HepG2 (cell line): Measurements from ENCODE around the gene ZER1. TPM values are rescaled to one million over a fixed set of nuclear protein-coding genes. Genes with fewer than 3 reads are reported as not detected.
A peak's percentile ranks its signal among the peaks of the same experiment; 100 is the strongest.

Experiments
- ATAC-seq: fragments of 200-7000 bp; cut with Tn5 transposase; 3 replicates; pipeline ENCODE4 v1.9.1; 2020; ENCODE audit warnings: mild to moderate bottlenecking, moderate library complexity
- BruUV-seq: library from RNA; stranded (reverse); fragments of 400-500 nt; replicated peaks from 2 replicates; lab custom pipeline; 2021; lab: Mats Ljungman, UMichigan
- CTCF ChIA-PET: fragments of 300-600 bp; formaldehyde crosslinking; extraction: SDS; loops from one replicate; lab custom pipeline; 2021; ENCODE audit warnings: low total read pairs, inconsistent platforms, low intra/inter-chr PET ratio; lab: Yijun Ruan, JAX
- POLR2A ChIA-PET: fragments of 350-600 bp; sonication (Branson Sonifier 250); formaldehyde crosslinking; loops from one replicate; lab custom pipeline; 2020; ENCODE audit warnings: antibody characterized with exemption, inconsistent platforms; lab: Yijun Ruan, JAX
- DNase-seq: peaks from one replicate; pipeline ENCODE4 v3.0.0-alpha.2; 2015; ENCODE audit warnings: low spot score
- FAIRE-seq: peaks from 3 replicates; lab custom pipeline; 2011; peaks lifted over from hg19 to GRCh38; lab: Jason Lieb, UNC
- H2AFZ ChIP-seq: one replicate; pipeline ENCODE4 v1.6.1; 2011; ENCODE audit warnings: low read length, inconsistent platforms
- H3K27ac ChIP-seq: fragments of 300-600 bp; 3 replicates; pipeline ENCODE4 v1.8.0; 2011; ENCODE audit warnings: mixed run types, mild to moderate bottlenecking, mixed read lengths, low read length, inconsistent platforms; ENCODE audit not compliant: insufficient read depth; ENCODE audit errors: extremely low read length
- H3K27me3 ChIP-seq, 2 experiments: fragments of 200-600 bp in 1 of 2; 2 replicates in 1 of 2; 3 replicates in 1 of 2; pipeline versions ENCODE4 v1.6.0 to v1.8.0; 2011; ENCODE audit warnings: low read length in 2 of 2, mild to moderate bottlenecking in 2 of 2, moderate library complexity in 2 of 2, inconsistent platforms in 1 of 2; ENCODE audit not compliant: insufficient read depth in 2 of 2, control insufficient read depth in 1 of 2
- H3K36me3 ChIP-seq, 2 experiments: fragments of 200-600 bp in 1 of 2; replicated peaks in 1 of 2; 2 replicates in 1 of 2; 3 replicates in 1 of 2; pipeline versions ENCODE4 v1.5.1 to v1.8.0; 2011; ENCODE audit warnings: low read length in 2 of 2, inconsistent platforms in 1 of 2; ENCODE audit not compliant: insufficient read depth in 2 of 2, control insufficient read depth in 1 of 2
- H3K4me1 ChIP-seq: 2 replicates; pipeline ENCODE4 v1.5.1; 2012; ENCODE audit warnings: low read length, inconsistent platforms; ENCODE audit not compliant: insufficient read depth
- H3K4me2 ChIP-seq: 2 replicates; pipeline ENCODE4 v1.6.0; 2011; ENCODE audit warnings: low read depth, low read length, inconsistent platforms
- H3K4me3 ChIP-seq, 3 experiments: fragments of 200-600 bp in 1 of 3; sonication (generic), shearing (Covaris generic) in 1 of 3; replicated peaks in 1 of 3; 2 replicates each; pipeline ENCODE4 v1.5.1; 2011 to 2016; ENCODE audit warnings: low read length in 3 of 3, inconsistent platforms in 2 of 3, low read depth in 2 of 3, mild to moderate bottlenecking in 2 of 3, control low read depth in 1 of 3, mixed read lengths in 1 of 3; ENCODE audit not compliant: insufficient read depth in 1 of 3
- H3K79me2 ChIP-seq: one replicate; pipeline ENCODE4 v1.6.1; 2011; ENCODE audit warnings: low read length, inconsistent platforms; ENCODE audit not compliant: insufficient read depth
- H3K9ac ChIP-seq: 2 replicates; pipeline ENCODE4 v1.6.0; 2011; ENCODE audit warnings: mild to moderate bottlenecking, low read depth, low read length, inconsistent platforms; ENCODE audit not compliant: insufficient read depth
- H3K9me3 ChIP-seq: 2 replicates; pipeline ENCODE4 v1.5.1; 2012; ENCODE audit warnings: mild to moderate bottlenecking, low read length
- H4K20me1 ChIP-seq: 2 replicates; pipeline ENCODE4 v1.6.0; 2011; ENCODE audit warnings: inconsistent platforms, mild to moderate bottlenecking, low read length, moderate library complexity; ENCODE audit not compliant: insufficient read depth
- AGO1 ChIP-seq: fragments of 200-400 bp; formaldehyde crosslinking; IDR thresholded peaks from 2 replicates; pipeline ENCODE4 v1.6.1; 2017; ENCODE audit warnings: mild to moderate bottlenecking, low read depth, low read length, moderate library complexity; ENCODE audit not compliant: poor library complexity, severe bottlenecking
- ATAD3A ChIP-seq: sonication (generic); formaldehyde crosslinking; IDR thresholded peaks from 2 replicates; pipeline ENCODE4 v1.4.0; 2020; ENCODE audit warnings: missing genetic modification reagents
- ATF4 ChIP-seq, 2 experiments: fragments of 450-650 bp in 1 of 2; sonication (generic) in 1 of 2; formaldehyde crosslinking; IDR thresholded peaks; 2 replicates each; pipeline versions ENCODE4 v1.5.0 to v1.8.0; 2020 to 2022; ENCODE audit warnings: mild to moderate bottlenecking in 1 of 2, missing genetic modification reagents in 1 of 2
- IKZF1 ChIP-seq: fragments of 450-650 bp; IDR thresholded peaks from 2 replicates; pipeline ENCODE4 v1.7.1; 2016
- KLF12 ChIP-seq: sonication (generic); formaldehyde crosslinking; IDR thresholded peaks from 2 replicates; pipeline ENCODE4 v1.4.0; 2020; ENCODE audit warnings: missing genetic modification reagents, borderline replicate concordance
- PAF1 ChIP-seq: IDR thresholded peaks from 2 replicates; pipeline ENCODE4 v1.6.1; 2016; ENCODE audit warnings: missing genetic modification reagents, missing compliant biosample characterization
- PBX2 ChIP-seq: IDR thresholded peaks from 2 replicates; pipeline ENCODE4 v1.6.1; 2016; ENCODE audit warnings: control low read depth
- POLR2G ChIP-seq: fragments of 200-400 bp; formaldehyde crosslinking; IDR thresholded peaks from 2 replicates; pipeline ENCODE4 v1.6.1; 2018; ENCODE audit warnings: mild to moderate bottlenecking, low read depth, low read length, moderate library complexity
- TBX3 ChIP-seq: fragments of 450-650 bp; IDR thresholded peaks from 2 replicates; pipeline ENCODE4 v1.6.1; 2017; ENCODE audit warnings: antibody characterized with exemption, mild to moderate bottlenecking, inconsistent platforms, borderline replicate concordance
- UBTF ChIP-seq: sonication (generic); formaldehyde crosslinking; IDR thresholded peaks from 2 replicates; pipeline ENCODE4 v1.4.0; 2020; ENCODE audit warnings: mild to moderate bottlenecking, missing genetic modification reagents
- ZBTB37 ChIP-seq: sonication (generic); formaldehyde crosslinking; IDR thresholded peaks from 2 replicates; pipeline ENCODE4 v1.4.0; 2020; ENCODE audit warnings: mild to moderate bottlenecking, missing genetic modification reagents
- ZFAT ChIP-seq: sonication (generic); formaldehyde crosslinking; conservative IDR thresholded peaks from 2 replicates; pipeline ENCODE4 v1.8.1; 2023; ENCODE audit warnings: missing genetic modification reagents, inconsistent platforms
- ZNF468 ChIP-seq: sonication (generic); formaldehyde crosslinking; IDR thresholded peaks from 2 replicates; pipeline ENCODE4 v1.8.0; 2022; ENCODE audit warnings: mild to moderate bottlenecking, moderate library complexity, missing genetic modification reagents
- ZNF564 ChIP-seq: sonication (generic); formaldehyde crosslinking; IDR thresholded peaks from 2 replicates; pipeline ENCODE4 v1.8.1; 2023; ENCODE audit warnings: mild to moderate bottlenecking, missing genetic modification reagents
- ZNF780A ChIP-seq: sonication (generic); formaldehyde crosslinking; IDR thresholded peaks from 2 replicates; pipeline ENCODE4 v1.8.0; 2022; ENCODE audit warnings: mild to moderate bottlenecking, missing genetic modification reagents, moderate library complexity
- ZNF850 ChIP-seq: sonication (generic); formaldehyde crosslinking; conservative IDR thresholded peaks from 2 replicates; pipeline ENCODE4 v1.9.0; 2021; ENCODE audit warnings: mild to moderate bottlenecking, missing genetic modification reagents
- WGBS: methylation state at CpG from one replicate; pipeline ENCODE4 v1.1.6; 2017; ENCODE audit warnings: low lambda C conversion rate; 5-methylcytosine and 5-hydroxymethylcytosine counted together
- in situ Hi-C: cut with HindIII; loops from 2 replicates; pipeline ENCODE4 v1.10.0; 2017; ENCODE audit warnings: low pct_unique_long_range_greater_than_20kb; ENCODE audit not compliant: extremely low pct_ligation_motif_present
- intact Hi-C: fragments of 100-400 bp; cut with micrococcal nuclease; formaldehyde crosslinking; loops from one replicate; pipeline ENCODE4 v1.10.0; 2022; ENCODE audit not compliant: unreplicated experiment
- polyA plus RNA-seq, 8 experiments: library from polyadenylated mRNA; depleted of rRNA in 3 of 8; stranded (reverse) in 7 of 8; unstranded in 1 of 8; fragments of >200 nt; fragmentation: Illumina TruSeq in 4 of 8; extraction: Trizol in 4 of 8; gene quantifications; 2 replicates each; pipeline versions ENCODE4 v1.2.1 to v1.2.3, GENCODE V29; 2011 to 2016; ENCODE audit warnings: low read depth in 4 of 8, missing spikeins in 1 of 8, mixed read lengths in 1 of 8; ENCODE audit not compliant: insufficient read depth in 1 of 8
- total RNA-seq, 5 experiments: library from RNA; depleted of rRNA; stranded (reverse); fragments of >200 nt; fragmentation: Illumina TruSeq; extraction: Trizol; gene quantifications; 2 replicates each; pipeline ENCODE4 v1.2.3, GENCODE V29; 2016; ENCODE audit warnings: low read depth in 1 of 5
- TF ChIP-seq, protein P1 (sequence below): sonication (generic); IDR thresholded peaks from 2 replicates; pipeline ENCODE4 v1.6.1; 2016; ENCODE audit warnings: low read depth, borderline replicate concordance

Gene ZER1
- total and polyA plus RNA-seq, 2 of the 13 experiments (the other 11 are each of a cell fraction or from before 2014, with no cell fraction given) = 7.7 to 40.0 TPM

- TF ChIP-seq ZFAT (no peak), ZNF468 (no peak), ZNF564 (CRISPR knock-in tag) (no peak), PAF1 (CRISPR knock-in tag) (peak; percentile 68; the same call in 1 of the 2 replicates), TBX3 (no peak), POLR2G (peak; percentile 71), ZNF780A (CRISPR knock-in tag) (no peak), IKZF1 (no peak), ATAD3A (no peak), PBX2 (CRISPR knock-in tag) (no peak)
Observed at GRCh38 chr9:128696923-128697707, 74.6 kb downstream of the ZER1 start (continued).

- Histone ChIP-seq H3K4me1 (peaks cover 26% of the 10 kb centered on the region), H3K79me2 (peaks cover 34% of the 10 kb centered on the region), H3K4me2 (no peak overlapping the region), H3K36me3 (peaks cover 6 to 32% of the 10 kb centered on the region in 2 experiments; a peak in 4 of 5 replicates), H3K9me3 (peaks cover 7% of the 10 kb centered on the region; the same call in 1 of the 2 replicates), H2AFZ (no peak overlapping the region), H3K27me3 (no peaks in the 10 kb centered on the region), H3K27ac (no peak overlapping the region), H3K4me3 (no peak overlapping the region), H4K20me1 (peaks cover 19% of the 10 kb centered on the region), H3K9ac (no peak overlapping the region)
- CTCF ChIA-PET = no interaction called here
- DNase-seq (no peak), ATAC-seq (no peak), FAIRE-seq (no peak)
- BruUV-seq = no TSS peak
- WGBS = 93% methylated on average over 6 of the region's 6 CpGs
- intact Hi-C loops = no loop called here
- in situ Hi-C loops = no loop called here
- POLR2A ChIA-PET = no interaction called here
- TF ChIP-seq, protein P1, sequence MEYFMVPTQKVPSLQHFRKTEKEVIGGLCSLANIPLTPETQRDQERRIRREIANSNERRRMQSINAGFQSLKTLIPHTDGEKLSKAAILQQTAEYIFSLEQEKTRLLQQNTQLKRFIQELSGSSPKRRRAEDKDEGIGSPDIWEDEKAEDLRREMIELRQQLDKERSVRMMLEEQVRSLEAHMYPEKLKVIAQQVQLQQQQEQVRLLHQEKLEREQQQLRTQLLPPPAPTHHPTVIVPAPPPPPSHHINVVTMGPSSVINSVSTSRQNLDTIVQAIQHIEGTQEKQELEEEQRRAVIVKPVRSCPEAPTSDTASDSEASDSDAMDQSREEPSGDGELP = no peak
- TF ChIP-seq ATF4 (CRISPR knock-in tag; IDR thresholded peaks at IDR 0.05) = no peak
- no peak for TF ChIP-seq KLF12
- TF ChIP-seq UBTF (CRISPR knock-in tag) = no peak
- TF ChIP-seq ZNF850 (CRISPR knock-in tag) = no peak
- no peak for TF ChIP-seq ZBTB37 (CRISPR knock-in tag)
- TF ChIP-seq AGO1 = no peak
Observed at GRCh38 chr9:128694344-128694743, 77.4 kb downstream of the ZER1 start.
